Measurements from ENCODE around the gene SLC6A8.

SLC6A8 gene

DNA sequence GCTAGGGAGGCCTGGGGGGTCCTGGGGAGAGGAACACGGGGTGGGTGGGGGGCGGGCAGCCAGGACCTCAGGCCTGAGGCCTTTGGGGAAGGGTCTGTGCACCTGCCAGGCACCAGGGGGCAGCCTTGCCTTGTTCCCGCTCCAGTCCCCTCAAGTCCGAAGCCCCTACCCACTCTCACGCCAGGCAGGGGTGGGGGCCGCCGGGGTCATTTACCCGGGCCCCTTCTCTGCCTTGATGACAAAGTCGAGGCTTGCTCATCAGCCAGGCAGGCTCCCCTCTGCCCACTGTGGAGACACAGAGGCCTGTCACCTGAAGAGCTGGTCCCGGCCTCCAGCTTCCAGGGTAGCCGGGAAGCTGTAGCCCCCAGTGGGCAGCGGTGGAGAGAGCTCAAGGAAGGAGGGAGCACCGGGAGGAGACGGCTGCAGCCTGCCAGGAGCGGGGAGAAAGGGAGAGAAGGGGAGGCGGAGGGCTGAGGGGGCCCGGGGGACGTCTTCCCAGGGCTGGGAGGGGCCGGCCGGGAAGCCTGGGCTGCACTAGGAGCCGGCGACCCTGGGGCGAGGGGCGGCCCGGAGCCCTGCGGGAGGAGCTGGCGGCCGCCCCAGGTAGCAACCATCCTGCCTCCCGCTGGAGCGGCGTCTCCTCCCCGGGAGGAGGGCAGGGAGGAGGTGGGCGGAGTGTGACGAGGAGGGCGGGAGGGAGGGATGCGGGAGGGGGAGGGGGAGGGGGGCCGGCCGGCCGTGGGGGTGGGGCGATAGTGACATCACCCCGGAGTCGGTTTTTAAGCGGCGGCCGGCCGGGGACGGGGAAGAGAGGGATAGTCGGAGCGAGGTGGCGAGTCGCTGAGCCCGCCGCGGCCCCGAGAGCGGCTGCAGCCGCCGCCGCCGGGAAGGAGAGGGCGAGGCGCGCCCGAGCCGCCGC, at the start of gene SLC6A8:
TSS of gene SLC6A8 (plus strand) at position 806 of the 919 bp plus-strand sequence. CDS start 649 bp downstream, outside the sequence.
- peak; percentile 9 for DNase-seq (ENCODE audit: low read depth)

DNA sequence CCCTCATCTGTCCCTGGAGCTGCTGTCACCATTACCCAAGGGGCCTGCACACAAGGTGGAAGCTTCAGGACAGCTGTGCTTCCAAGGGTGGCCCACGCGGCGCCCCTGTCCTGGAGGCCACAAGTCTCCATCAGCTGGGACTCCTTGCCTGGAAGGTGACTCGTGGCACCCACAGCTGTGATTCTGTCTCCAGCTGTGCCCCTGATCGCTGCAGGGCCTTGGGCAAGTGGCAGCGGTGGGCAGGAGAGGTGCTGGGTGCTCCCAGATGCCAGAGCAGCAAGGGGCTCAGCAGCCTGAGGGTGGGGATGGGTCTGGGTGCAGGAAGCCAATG, 49.7 kb upstream of the SLC6A8 start:
- DNase-seq (ENCODE audit: low read depth) = no peak

DNA sequence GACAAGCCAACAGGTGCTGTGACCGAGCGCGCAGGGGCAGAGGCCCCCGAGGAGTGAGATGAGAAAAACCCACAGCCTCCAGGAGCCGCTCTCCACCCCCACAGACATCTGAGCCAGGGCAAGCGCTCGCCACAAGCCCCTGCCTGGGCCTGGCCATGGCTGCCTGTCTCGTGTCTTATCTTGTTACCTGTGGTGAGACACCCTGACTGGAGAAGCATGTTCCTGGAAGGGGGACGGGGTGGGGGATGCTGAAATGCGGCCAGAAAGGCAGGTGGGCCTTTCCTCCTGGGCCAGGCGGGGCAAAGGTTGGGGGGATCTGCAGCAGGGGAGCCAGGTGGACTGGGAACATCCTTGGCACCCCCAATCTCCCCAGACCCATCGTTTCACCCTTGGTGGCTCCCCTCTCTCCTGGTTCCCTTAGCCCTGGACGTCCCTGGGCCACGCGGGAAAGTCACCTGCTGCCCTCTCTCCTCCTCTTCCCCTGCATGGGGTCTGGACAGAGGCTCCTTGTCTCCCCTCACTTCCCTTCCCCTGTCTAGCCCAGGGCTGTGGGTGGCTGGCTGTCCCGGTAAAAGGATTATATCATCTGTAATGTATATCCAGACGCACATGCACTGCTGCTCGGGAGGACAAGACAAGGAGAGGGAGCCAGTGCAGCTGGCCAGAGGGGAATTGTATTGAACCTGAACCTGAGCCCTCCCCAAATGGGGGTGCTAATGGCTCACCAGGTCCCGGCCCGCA, 49.1 kb upstream of the SLC6A8 start:
- DNase-seq (ENCODE audit: low read depth) = no peak

DNA sequence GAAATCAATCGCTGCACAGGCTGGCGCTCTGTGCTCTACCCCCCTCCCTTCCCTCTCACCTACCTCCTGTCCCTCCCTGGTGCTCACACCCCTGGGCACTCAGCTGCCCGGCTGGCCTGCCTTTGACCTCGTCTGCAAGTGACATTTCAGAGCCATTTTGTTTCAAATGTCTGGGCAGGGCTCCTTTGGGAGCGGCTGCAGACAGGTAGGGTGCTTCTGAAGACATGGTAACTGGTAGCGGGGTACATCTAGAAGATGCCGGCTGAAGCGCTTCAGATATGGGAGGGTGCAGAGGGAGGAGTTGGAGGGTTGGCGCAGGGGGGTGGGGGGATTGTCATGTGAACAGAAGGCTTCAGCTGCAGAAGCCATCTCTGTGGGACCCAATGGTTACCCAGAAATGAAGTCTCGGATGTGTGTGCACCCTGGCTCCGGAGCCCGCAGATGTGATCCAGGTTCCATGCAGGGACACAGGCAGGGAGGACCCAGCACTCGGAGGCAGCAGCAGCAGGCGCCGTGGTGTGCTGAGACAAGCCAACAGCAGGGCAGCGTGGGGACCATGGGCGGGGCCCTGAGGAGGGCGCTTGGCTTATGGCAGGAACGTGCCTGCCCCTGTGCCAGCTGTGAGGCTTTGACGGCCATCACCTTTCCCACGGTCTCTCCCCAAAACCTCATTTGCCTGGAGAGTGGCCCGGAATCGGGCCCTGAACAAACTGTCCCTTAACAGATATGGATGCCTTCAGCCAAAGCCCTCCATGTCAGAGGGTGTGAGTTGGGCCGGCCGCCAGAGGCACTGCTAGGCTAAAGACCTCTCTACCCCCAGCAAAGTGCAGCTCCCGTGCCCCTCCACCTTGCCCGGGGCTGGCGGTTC, 48.3 kb upstream of the SLC6A8 start:
- no peak for DNase-seq (ENCODE audit: low read depth)

DNA sequence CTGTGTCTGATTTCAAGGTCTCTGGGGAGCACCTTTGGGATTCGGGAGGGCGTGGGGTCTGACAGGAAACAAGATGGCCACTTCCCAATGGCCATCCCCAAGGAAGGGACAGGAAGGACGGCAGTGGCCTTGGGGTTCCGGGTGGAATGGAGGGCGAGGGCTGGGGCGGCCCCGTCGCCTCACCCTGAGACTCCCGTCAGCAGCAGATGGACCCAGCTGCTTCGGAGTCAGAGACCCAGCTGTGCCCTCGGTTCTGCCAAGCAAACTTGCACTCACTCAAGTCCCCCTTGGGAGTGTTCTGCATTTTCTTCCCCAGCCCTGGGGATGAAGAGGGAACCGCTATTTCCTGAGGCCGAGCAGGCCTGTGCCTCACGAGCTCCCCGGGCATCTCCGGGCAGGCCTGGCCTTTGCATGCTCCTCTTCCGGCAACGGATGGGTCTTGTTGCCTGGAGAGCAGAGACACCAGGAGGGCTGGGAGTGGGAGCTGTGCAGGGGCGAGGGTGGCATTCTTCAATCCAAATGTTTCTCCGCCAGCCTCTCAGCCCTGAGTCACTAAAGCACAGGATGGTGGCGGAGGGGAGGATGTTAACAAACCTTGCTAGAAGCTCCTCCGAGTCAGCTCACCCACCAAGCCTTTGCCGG, 47.6 kb upstream of the SLC6A8 start:
- no peak for DNase-seq (ENCODE audit: low read depth)

DNA sequence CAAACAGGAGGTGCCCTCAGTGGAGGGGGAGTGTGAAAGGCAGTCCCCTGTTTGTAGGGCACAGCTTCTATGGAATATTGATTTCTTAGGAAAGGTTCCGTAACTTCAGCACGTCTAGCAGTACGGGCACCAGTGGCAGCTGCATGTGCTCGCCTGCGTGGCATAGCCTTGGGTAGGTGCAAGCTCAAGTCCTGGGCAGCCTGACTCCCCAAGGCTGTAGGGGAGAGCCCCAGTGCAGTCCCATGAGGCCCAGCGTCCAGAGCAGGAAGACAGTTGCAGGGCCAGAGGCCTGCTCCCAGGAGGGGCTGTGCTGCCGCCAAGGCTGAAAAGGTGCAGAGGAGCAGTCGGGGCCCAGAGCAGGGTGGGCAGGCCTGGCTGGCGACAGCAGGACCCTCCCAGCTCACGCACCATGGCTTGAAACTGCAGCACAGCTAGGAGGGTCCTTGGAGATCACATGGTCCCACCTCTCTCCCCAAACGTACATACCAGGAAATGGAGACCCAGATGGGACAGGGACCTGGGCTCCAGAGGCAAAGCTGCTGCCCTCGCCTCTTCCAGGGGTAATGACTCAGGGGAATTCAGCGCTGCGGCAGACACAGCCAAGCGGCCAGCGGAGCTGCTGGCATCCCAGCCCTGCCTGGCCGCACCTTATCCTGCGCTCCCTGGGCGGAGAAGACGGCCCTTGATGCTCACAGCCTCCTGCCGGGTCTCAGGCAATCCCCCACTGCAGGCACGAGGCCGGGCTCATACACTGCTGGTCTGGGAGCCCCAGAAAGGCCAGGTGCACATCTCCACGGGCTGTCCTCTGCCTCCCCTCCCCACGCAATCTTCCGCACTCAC, 46.8 kb upstream of the SLC6A8 start:
- DNase-seq (ENCODE audit: low read depth) = no peak

DNA sequence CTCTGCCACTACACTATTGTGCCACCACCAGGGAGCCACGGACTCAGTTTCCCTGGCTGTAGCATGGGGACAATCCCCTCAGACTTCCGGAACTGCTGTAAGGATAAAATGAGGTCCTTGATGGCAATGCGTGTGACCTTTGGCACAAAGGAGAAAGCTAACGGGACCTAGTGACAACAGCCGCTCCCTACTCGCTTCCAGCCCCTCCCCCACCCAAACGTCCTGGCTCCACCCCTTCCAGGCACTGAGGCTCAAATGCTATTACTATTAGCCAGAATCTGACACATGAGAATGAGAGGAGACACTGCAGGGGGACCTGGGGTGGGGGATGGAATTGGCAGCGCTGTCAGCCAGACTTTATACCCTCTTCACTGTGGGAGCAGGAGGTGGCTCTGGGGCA, 46.1 kb upstream of the SLC6A8 start:
- no peak for DNase-seq (ENCODE audit: low read depth)

DNA sequence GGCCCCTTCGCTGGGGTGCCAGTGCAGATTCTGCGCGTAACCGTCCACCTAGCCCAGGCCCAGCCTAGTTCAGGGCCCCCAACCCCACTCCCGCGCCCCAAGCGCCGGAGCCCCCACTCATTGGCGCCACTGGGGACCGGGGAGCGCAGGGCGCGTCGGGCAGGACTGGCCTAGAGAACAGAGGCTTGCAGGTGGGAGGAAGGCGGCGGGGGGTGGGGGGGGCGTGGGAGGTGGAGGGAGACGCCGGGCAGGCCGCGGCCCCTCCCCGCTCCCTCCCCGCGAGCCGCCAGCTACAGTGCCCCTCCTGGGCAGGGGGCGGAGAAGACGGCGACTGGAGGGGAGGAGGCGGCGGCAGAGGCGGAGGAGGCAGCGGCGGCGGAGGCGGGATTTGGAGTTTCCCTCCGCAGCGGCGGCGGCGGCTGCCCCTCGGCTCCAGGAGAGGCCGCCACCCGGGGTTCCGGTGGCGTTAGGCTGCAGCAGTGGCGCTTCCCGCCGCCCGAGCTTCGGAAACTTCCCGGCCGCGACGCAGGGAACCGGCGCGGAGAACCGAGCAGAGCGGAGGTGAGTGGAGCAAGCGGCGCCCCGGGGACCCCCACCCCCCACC, 45.6 kb upstream of the SLC6A8 start:
- DNase-seq (ENCODE audit: low read depth) = no peak

DNA sequence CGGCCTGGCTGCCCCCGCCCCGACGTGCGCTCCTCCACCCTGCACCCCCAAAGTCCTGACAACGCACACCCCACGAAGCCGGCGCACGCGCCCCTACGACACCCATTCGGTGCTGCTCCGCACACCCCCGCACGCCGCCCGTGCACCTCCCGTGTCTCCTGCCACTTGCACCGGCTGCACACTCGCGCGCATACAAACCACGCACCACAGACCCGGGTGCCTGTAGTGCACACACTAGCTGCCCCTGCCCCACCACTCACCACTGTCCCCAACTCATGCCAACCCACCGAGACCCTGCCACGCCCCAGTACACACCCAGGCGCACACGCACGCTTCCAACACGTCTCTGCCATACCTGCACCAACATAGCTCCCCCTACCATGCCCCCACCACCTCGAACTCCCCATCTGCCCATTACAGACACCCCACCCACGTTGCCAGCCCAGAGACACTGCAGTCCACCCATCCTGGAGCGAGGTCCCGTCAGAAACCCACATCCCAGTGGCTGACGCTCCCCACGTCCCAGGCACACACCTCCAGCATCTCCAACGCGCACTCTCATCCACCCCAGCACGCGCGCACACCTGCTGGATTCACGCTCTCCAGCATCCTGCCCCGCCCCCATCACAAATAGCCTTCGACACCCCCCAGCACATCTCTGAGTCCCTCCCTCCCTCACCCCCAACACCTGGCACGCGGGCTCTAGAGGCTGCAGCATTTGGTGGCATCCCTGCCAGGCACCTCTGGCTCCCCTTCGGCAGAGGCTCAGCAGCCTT, 44.9 kb upstream of the SLC6A8 start:
- DNase-seq (ENCODE audit: low read depth) = no peak

DNA sequence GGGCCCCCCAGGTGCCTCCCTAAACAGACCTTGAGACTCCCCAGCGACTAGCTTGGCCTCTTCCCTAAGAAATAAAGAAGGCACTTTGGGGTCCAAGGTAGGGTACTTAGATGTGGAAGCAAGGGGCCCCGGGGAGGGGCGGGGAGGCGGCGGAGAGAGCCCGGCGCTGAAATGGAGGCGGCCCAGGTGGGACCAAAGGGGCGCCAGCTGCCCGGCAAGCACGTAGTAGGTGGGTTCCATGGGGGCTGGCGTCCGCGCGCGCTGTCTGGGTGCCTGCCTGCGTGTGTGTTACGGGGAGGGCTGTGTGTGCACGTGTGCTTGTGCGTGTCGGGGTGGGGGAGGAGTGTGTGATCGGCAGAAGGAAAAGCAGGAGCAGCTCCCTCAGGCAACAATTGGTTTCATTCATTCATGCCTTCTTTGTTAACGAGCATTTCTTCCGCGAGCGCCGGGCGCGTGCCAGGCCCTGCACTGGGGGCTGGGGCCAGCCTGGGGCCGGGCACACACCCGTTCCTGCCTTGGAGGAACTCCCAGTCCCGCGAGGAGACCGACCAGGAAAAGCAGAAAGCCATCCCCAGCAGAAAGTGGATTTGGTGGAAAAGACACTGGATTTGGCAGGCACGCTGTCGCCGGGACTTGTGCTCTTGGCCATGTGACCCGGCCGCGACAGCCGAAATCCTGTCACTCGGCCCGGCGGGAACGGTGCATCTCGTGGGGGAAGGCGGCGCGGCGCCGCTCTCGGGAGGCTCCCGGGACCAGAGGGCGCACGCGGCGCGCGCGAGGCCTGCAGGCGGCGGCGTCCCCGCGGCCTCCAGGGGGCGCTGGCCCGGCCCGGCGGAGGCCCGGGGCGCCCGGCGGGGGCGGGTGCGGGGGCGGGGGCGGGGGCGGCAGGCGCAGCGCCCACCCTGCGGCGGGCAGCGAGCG, 44.0 kb upstream of the SLC6A8 start:
- DNase-seq (ENCODE audit: low read depth) = no peak

DNA sequence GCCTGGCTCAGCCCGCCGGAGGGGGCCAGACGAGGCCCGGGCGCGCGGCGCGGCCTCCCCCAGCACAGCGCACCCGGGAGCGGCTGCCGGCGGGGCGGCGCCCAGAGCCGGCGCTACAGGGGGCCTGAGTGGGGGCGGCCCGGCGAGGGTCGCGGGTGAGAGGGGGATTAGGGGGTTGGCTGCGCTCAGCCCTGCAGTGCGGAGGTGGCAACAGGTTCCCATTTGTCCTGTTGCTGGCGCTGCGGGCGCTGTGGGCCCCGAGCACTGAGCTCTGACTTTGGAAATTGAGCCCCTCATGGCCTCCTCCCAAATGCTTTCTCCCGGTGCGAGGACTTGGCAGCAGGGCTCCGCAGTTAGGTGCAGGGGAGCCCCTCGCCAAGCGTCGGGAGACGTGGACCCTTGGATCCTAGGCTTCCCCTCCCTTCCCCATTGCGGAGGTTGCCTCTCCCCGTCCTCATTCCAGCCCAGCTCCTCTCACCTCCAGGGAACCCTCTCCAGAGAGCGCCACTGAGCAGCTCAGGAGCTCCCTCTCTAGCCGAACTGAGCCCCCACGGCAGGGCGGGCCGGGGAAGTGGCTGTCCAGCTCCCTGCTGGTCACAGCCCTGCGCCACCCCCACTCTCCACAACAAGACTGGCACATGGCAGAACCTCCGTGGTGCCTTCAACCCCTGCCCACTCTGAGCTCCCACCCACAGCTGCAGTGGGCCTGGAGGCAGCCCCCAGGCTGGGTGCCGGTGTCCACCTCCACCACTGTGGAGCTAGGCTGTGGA, 43.2 kb upstream of the SLC6A8 start:
- no peak for DNase-seq (ENCODE audit: low read depth)

DNA sequence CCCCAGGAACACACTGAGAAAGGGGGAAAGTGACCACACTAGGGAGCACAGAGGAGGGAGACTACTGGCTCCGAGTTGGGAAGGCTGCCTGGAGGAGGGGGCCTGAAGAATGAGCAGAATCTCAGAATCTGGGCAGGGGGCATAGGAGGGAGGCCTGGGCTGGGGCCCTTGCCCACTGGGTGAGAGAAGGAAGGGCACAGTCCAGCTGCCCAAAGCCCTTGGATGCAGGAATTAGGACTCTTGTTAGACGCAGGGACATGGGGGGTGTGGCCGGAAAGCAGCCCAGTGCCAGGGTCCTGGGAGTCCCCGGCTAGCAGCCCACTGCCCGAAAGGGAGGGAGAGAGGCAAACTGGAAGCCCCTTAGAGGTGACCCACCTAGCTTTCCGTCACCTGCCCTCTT, 42.6 kb upstream of the SLC6A8 start:
- DNase-seq (ENCODE audit: low read depth) = no peak

DNA sequence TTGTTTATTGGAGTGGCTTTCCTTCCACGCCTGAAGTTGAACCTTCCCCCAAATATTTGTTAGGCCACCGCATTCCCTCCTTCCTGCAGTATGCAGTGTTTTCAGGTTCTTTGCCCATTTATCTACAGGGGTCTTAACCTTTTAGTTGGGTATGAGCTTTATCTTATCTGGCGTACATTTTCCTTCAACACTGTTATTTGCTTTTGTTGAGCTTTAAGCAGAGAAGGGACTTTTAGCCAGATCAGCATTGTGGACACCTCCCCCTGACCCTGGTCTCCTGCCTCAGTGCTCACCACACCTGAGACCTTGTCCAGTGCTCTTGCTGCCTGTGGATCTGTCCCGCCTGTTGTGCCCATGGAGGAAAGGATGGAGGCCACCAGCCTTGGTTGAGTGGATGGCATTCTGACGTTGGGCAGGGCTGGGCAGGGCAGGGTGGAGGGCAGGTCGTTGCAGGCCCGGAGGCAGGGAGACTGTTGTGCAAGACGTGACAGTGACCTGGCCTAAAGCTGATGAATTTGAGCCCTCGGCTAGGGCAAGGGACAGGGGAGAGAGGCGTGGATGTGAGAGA, 41.7 kb upstream of the SLC6A8 start:
- no peak for DNase-seq (ENCODE audit: low read depth)

DNA sequence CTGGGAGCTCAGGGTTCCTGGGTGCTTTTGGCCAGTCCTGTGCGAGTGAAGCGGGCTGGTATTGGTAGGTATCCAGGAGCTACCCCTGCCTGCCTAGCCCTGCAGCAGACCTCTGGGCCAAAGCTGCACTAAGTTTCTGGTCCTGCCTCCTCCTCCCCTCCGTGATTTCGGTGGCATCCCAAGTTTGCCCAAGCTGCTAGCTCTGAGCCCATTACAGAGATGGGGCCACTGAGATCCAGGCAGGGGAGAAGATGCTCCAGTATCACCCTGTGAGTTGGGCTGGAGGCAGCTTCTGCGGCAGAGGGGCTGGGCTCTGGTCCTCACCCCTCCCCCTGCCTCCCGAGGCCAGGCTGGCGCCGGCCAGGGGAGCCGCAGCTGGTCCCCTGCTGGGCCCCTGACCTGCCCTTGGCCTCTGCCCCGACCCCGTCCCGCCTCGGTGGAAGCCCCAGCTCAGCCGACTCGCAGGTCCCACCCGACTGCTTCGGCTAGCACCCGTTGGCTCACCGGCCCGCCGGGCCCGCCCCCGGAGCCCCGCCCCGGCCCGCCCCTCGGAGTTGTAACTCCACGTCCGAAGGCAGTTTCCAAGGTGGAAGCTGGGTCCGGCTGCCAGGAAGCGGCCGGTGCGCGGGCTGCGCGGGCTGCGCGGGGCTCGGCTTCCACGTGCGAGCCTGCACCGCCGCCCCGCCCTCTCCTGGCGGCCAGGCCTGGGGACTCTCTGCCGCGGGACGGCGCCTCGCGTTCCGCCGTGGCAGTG, 40.9 kb upstream of the SLC6A8 start, which contains the start of gene DUSP9:
TSS of gene DUSP9 (plus strand) at position 584 of the 754 bp plus-strand sequence. CDS start 751 bp downstream, outside the sequence.
- DNase-seq (ENCODE audit: low read depth) = no peak

DNA sequence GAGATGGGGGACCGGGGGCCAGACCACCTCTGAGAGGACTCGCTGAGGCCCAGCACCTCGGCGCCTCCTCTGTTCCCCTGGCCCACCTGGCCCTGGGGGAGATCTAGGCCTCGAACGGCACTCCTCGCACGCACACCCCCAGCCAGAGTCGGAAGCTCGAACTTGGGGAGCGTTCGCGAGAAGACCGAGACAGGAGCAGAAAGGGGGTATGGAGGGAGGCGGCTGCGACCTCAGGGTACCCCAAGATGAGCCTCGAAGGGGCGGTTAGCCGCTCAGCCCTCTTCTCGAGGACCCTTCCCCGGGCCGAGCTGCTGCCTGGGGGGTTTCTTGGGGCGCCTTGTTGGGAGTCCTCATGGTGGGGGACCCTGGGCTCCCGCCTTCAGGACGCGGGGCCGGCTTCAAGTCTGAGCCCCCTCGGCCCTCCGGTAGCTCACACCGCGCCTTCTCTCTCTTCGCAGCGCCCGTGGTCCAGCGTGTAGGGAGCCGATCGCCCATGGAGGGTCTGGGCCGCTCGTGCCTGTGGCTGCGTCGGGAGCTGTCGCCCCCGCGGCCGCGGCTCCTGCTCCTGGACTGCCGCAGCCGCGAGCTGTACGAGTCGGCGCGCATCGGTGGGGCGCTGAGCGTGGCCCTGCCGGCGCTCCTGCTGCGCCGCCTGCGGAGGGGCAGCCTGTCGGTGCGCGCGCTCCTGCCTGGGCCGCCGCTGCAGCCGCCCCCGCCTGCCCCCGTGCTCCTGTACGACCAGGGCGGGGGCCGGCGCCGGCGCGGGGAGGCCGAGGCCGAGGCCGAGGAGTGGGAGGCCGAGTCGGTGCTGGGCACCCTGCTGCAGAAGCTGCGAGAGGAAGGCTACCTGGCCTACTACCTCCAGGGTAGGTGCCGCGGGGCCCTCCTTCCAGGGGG, 40.0 kb upstream of the SLC6A8 start:
- DNase-seq (ENCODE audit: low read depth) = no peak
